Eye (tissue), 1 donor: ENCODE results near the gene SORD.
"Not testable (repeated sequence)": the region's sequence is repeated elsewhere in the genome, so short reads cannot be mapped to it uniquely, and the experiment has no call there.

Source experiments
- DNase-seq: peaks from one replicate; pipeline ENCODE4 v3.0.0-alpha.2; 2015

Gene SORD

DNA sequence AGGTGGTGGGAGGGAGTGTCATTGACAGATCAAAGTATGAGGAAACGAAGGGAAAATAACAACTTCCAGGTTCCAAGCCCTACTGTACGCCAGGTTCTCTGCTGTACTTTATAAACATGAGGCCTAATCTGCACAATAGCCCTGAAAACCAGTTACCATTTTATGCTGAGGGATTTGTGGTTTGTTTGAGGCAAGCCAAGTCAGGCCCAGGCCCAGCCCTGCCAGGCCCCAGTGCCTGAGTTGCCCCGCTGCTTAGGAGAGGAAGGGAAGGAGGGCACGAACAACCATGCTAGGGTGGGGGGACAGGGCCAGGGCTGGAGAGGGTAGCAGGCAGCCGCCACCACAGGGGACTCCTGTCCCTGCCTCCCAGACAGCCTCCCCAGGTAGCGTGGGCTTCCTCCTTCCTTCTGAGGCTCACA, 47.0 kb downstream of the SORD start:
- DNase-seq, result not testable (repeated sequence)

GRCh38 chr15:45073602-45074001, 50.6 kb downstream of the SORD start:
- not testable (repeated sequence) for DNase-seq

DNA sequence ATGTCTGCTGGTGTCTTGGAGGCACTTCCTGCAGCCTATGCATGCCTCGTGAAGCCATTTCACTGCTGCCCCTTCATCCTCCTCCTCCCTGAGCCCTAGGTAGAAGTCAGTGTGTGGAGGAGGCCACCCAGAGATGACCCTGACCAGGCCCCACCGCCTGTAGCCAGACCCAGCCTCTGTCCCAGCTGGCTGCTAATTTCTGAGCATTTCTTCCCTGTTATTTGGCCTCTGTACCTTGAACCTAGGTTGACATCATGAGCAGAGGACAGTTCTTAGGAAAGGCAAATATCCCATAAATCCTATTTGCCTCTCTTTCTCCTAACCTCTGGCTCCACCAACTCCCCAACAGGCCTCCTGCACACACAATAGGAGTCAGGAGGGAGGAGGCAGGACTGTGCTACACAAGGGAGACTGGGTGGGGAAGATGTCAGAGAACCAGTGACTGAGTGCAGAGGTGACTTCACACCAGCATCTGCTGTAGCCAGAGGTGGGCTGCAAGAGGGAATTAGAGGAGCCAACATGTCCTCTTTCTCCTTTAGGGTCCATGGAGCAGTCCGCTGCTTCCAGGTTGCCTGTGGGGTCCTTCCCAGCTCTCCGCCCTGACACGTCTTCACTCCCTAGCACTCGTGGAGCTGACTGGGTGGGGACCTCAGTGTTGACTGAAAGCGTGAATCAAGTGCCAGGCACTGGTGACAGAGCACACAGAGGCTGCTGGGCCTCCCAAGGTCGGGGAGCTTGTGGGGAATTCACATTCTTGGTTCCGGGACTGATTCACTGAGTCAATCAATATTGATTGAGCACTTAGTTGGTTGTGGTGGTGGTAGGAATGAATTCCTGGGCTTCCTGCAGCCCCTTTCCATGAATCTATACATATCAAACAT, 52.7 kb downstream of the SORD start:
- DNase-seq, result not testable (repeated sequence)

- not testable (repeated sequence) for DNase-seq
These were observed 54.4 kb downstream of the SORD start for GRCh38 chr15:45077391-45077790.

- DNase-seq, result peak; percentile 1
These were observed 56.2 kb downstream of the SORD start for GRCh38 chr15:45079201-45079600.

GRCh38 chr15:45079628-45080246, 56.7 kb downstream of the SORD start:
- DNase-seq, result not testable (repeated sequence)

- not testable (repeated sequence) for DNase-seq
These were observed 57.6 kb downstream of the SORD start for GRCh38 chr15:45080593-45080992.

GRCh38 chr15:45082412-45082811, 59.4 kb downstream of the SORD start:
- not testable (repeated sequence) for DNase-seq

GRCh38 chr15:45083223-45083622, 60.2 kb downstream of the SORD start:
- DNase-seq, result no peak

DNA sequence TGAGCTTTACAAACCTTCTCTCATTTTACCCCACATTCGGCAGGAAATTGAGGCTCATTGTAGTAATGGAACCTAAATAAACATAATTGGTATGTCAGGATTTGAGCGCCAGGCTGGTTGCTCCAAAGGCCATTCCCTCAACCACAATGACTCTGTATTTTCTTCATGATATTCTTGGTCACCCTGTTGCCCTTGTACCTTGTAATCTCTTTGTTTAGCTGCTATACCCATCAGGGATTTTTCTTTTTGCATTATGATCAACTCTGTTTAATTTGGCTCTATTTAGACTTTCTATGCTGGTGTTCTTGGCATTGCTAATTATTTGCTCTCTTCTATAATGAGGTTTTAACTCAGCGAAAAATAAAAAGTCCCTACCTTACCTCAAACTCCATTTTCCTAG, 61.2 kb downstream of the SORD start:
- DNase-seq, result no peak

GRCh38 chr15:45087513-45087912, 64.5 kb downstream of the SORD start:
- DNase-seq, result no peak

- no peak for DNase-seq
These were observed 66.1 kb downstream of the SORD start for GRCh38 chr15:45088801-45089711.

DNA sequence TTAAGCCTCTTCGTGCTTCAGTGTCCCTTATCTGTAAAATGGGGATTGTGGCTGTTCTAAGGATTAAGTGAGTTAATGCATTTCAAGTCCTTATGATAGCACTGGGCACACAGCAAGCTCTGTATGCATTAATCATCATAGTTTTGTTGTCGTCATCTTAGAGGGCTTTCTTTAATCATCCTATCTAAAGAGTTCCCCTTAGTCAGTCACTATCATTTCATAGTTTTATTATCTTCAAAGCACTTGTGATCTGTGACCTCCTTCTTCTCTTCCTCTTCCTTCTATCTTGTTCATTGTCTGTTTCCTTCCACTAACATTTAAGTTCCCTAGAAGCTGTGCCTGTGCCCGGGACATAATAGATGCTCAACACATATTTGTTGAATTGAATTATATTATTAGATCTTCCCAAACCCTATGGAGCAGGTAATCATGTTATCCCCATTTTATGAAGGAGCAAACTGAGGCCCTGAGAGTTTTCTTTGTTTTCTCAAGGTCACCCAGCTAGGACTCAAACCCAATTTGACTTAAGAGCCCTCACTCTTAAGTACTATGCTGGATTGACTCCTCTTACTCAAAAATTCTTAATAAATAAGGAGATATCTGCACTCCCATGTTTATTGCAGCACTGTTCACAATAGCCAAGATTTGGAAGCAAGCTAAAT, 66.8 kb downstream of the SORD start:
- DNase-seq, result no peak

DNA sequence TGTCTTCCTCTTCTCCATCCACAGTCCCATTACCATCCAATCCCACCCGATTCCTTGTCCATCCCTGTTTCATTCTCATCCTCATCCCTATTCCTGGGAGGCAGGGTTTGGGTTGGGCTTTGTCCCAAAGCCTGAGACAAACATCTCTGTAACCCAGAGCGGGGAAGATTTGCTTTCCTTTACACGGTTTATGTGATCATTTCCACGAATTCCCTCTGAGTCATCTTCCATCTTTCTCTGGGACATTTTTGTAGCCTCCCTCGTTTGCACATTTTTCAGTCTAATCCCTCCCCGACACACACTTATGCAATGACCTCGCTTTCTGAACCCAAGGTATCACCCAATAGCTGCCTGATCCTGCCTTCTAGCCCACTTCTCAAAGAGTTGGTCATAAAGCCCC, 68.2 kb downstream of the SORD start:
- DNase-seq, result no peak

- DNase-seq, result no peak
These were observed 68.6 kb downstream of the SORD start for GRCh38 chr15:45091576-45091975.

- DNase-seq, result no peak
These were observed 70.0 kb downstream of the SORD start for GRCh38 chr15:45093013-45093412.

DNA sequence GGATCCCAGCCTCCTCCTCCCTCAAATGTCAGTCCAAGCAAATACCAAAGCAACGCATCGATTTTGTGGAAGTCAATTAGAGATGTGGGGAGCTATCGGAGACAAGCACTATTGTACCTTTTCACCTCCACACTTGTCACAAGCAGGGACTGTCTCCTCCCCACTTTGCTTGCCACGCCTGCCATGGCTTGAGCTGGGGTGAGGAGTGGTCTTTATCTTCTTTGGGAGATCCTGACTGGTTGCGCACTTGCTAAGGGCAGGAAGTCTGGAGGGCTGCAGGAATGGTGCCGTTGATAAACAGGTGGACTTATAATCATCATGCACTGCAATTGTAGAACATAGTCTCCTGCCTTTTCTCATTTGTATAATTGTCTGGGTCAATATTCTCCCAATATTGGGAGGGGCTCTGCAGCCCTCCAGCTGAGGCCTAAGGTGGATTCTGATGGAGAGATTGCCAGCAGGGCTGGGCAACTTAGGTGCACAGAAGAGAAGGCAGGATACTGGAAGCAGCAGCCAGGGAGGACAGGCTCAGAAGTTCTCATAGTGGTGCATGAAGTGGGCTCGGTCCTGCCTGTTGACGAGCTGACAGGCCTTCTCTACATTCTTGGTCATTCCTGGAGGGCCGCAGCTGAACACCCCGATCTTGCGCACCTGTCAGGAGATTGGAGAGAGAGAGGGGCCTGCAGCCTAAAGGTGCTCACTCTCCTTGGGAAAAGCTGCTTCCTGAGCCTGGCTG, 70.8 kb downstream of the SORD start:
- DNase-seq, result no peak

GRCh38 chr15:45094358-45094730, 71.3 kb downstream of the SORD start:
- no peak for DNase-seq

GRCh38 chr15:45095661-45096060, 72.7 kb downstream of the SORD start:
- DNase-seq, result no peak

GRCh38 chr15:45097466-45097865, 74.5 kb downstream of the SORD start:
- no peak for DNase-seq

- no peak for DNase-seq
These were observed 76.7 kb downstream of the SORD start for GRCh38 chr15:45099549-45100165.
